BJ (cell line): Measurements from ENCODE around the gene CKLF. TPM values are rescaled to one million over a fixed set of nuclear protein-coding genes. Genes with fewer than 3 reads are reported as not detected.

Experiments
- CTCF ChIA-PET: fragments of 350-600 bp; formaldehyde crosslinking; extraction: SDS; loops from one replicate; lab custom pipeline; 2021; ENCODE audit warnings: antibody characterized with exemption, inconsistent platforms; lab: Yijun Ruan, JAX
- POLR2A ChIA-PET: fragments of 300-600 bp; sonication (Branson Sonifier 250); formaldehyde crosslinking; extraction: SDS; loops from one replicate; lab custom pipeline; 2021; ENCODE audit warnings: antibody characterized with exemption; lab: Charles Lee
- DNase-seq: peaks from one replicate; pipeline ENCODE4 v3.0.0-alpha.2; 2011; ENCODE audit warnings: low read depth
- H3K27me3 ChIP-seq: 2 replicates; pipeline ENCODE4 v1.6.0; 2011; ENCODE audit warnings: low read length; ENCODE audit not compliant: control insufficient read depth, insufficient read depth
- H3K36me3 ChIP-seq: 2 replicates; pipeline ENCODE4 v1.5.1; 2011; ENCODE audit warnings: low read length; ENCODE audit not compliant: control insufficient read depth, insufficient read depth
- H3K4me3 ChIP-seq: 2 replicates; pipeline ENCODE4 v1.5.1; 2011; ENCODE audit warnings: low read depth, mild to moderate bottlenecking, control low read depth, low read length
- polyA plus RNA-seq: library from polyadenylated mRNA; depleted of rRNA; stranded (reverse); fragments of >200 nt; gene quantifications from 2 replicates; pipeline ENCODE4 v1.2.3, GENCODE V29; 2011
- TF ChIP-seq, protein P1 (sequence below): IDR thresholded peaks from 2 replicates; pipeline ENCODE4 v1.5.1; 2011; ENCODE audit warnings: low read depth, mild to moderate bottlenecking, control low read depth, inconsistent platforms, low read length, moderate library complexity; ENCODE audit not compliant: insufficient read depth

The CKLF gene
- polyA plus RNA-seq, 1 experiment: 60.8 TPM

DNA sequence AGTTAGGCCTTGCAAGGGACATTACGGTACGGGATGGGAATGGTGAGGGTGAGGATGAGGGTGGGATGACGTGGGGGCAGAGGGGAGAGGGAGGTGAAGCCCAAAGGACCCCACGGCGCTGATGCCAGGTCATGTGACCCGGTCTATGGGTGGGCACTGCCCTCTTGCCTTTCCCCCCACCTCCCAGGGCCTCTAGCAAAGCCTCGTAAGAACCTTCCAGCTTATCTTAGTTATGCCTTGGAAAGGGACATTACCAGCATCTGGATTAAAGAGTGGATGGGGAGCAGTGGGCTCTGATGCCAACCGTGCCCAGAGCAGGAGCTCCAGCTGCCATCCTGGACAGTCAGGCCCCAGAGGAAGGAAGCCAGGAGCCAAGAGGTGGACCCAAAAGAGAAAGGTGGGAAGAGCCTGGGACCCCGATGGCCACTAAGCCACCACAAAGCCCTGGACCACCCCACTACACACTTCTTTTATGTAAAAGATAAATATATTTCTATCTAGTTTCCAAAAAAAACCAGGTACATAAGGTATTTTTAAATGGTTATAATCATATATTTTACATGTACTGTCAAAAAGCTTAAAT lies 43.4 kb upstream of the CKLF start:
- TF ChIP-seq, protein P1, sequence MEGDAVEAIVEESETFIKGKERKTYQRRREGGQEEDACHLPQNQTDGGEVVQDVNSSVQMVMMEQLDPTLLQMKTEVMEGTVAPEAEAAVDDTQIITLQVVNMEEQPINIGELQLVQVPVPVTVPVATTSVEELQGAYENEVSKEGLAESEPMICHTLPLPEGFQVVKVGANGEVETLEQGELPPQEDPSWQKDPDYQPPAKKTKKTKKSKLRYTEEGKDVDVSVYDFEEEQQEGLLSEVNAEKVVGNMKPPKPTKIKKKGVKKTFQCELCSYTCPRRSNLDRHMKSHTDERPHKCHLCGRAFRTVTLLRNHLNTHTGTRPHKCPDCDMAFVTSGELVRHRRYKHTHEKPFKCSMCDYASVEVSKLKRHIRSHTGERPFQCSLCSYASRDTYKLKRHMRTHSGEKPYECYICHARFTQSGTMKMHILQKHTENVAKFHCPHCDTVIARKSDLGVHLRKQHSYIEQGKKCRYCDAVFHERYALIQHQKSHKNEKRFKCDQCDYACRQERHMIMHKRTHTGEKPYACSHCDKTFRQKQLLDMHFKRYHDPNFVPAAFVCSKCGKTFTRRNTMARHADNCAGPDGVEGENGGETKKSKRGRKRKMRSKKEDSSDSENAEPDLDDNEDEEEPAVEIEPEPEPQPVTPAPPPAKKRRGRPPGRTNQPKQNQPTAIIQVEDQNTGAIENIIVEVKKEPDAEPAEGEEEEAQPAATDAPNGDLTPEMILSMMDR: no peak
- H3K36me3 ChIP-seq: no peaks in the 10 kb centered on the region
- DNase-seq: no peak
- CTCF ChIA-PET: interaction anchor here (0.6 to 1.0 kb wide), 2 partner anchors 60 to 102 kb away, joined by 3 to 4 read pairs; no protein-coding TSS in a partner anchor
- no peak overlapping the region for H3K4me3 ChIP-seq
- no peaks in the 10 kb centered on the region for H3K27me3 ChIP-seq
- POLR2A ChIA-PET: no interaction called here

DNA sequence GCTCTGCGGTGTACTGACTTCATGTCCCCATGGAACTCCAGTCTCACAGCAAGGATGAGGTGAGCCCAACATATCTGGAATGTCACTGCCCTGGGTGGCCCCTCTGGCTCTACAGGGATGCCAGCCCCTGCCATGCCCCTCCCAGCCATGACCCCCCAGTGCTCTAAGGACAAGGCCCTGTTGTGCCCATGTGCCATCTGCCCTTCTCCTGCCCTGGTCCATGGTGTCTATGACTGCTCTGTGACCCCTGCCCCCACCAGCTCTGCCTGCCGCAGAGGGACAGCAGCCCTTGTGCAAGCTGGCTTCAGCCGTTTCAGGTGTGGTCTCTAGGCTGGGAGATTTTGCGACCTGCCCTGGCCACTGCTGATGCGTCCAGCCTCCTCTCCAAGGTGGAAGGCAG lies 42.8 kb upstream of the CKLF start:
- CTCF ChIA-PET: interaction anchor here (0.6 to 3.1 kb wide), 3 partner anchors 61 to 103 kb away, joined by 3 to 16 read pairs (median 4); no protein-coding TSS in a partner anchor
- no peak for DNase-seq
- Histone ChIP-seq H3K4me3 (no peak overlapping the region), H3K36me3 (no peaks in the 10 kb centered on the region), H3K27me3 (no peaks in the 10 kb centered on the region)
- POLR2A ChIA-PET: no interaction called here
- TF ChIP-seq, protein P1: no peak

DNA sequence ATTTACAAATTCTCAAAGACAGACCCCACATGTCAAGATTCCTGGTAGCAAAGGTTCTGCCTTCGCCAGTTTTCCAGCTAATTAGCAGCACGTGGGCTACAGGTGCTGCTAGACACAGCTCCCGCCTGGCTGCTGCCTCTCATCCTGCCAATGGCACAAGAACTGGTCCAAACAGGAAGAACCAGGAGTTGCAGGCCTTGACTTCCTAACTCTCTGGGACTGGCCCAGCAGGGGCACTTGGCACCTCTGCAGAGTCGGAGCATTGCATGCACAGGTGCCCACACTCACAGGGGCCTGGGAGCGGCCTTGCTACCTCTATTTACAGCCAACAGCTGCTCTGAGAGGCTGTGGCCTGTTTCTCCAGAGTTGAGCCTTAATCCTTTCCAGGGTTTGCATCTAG lies 42.1 kb upstream of the CKLF start:
- H3K36me3 ChIP-seq: 0 out of 2 replicates have a peak, but pooled peaks cover 1% of the 10 kb centered on the region
- TF ChIP-seq, protein P1: no peak
- H3K4me3 ChIP-seq: no peak overlapping the region
- ChIA-PET CTCF (interaction anchor here (0.9 to 3.1 kb wide), 3 partner anchors 19 to 104 kb away, joined by 3 to 16 read pairs (median 3); no protein-coding TSS in a partner anchor), POLR2A (no interaction called here)
- DNase-seq: no peak
- no peaks in the 10 kb centered on the region for H3K27me3 ChIP-seq

DNA sequence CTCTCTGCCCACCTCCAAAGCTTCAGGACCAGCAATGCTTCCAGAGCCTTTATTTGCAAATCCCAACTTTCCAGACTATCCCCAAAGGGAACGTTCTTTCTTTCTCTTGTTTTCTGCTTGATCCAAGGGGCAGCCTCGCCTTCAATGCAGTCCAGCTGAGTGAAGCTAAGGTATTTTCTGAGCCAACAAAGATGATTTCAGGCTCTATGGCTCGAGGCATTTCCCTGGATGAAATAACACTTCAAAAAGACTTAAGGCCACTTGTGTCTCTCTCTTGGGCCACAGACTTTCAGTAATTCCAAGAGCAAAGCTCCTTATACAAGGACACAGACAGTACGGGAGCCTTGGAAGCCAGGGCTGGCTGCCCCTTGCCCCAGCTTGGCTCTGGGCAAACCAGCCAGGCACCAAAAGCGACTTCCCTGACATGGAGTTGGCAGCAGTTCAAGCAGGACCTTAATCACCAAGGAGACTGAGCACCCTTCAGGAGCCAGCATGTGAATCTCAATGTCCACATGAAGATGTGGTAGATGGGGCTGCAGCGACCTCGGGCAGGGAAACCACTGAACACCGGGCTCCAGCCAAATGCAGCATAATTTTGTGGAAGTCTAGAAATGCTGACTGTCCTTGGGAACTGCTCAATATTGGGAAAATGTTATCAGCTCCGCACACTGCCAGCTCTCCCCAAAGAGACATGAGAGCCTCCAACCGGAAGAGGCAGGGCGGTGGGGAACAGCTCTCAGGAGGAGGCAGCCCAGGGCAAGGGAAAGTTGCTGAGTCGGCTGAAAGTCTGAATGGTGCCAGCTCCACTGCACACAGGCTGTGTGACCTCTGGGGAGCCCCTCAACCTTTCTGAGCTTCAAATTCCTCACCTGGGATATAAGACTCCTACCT lies 41.4 kb upstream of the CKLF start:
- TF ChIP-seq, protein P1: no peak
- Histone ChIP-seq H3K27me3 (no peaks in the 10 kb centered on the region), H3K36me3 (0 out of 2 replicates have a peak, but pooled peaks cover 1% of the 10 kb centered on the region), H3K4me3 (no peak overlapping the region)
- POLR2A ChIA-PET: no interaction called here
- CTCF ChIA-PET: interaction anchor here (0.6 to 3.1 kb wide), 7 partner anchors 19 to 217 kb away, joined by 3 to 16 read pairs (median 3); no protein-coding TSS in a partner anchor
- DNase-seq: no peak
